ENCODE results near the gene ANGPTL8.

Gene ANGPTL8

GRCh38 chr19:11261431-11261970 lies 22.1 kb downstream of the ANGPTL8 start:
- DNase-seq (ENCODE audit: low read depth), result no peak

GRCh38 chr19:11261971-11262839 lies 22.8 kb downstream of the ANGPTL8 start, which contains the start of gene DOCK6:
Gene DOCK6 (minus strand): TSS chr19:11262524. CDS start chr19:11262440, 84 bp downstream.
- no peak for DNase-seq (ENCODE audit: low read depth)

GRCh38 chr19:11263726-11264125 lies 24.3 kb downstream of the ANGPTL8 start:
- no peak for DNase-seq (ENCODE audit: low read depth)

- no peak for DNase-seq (ENCODE audit: low read depth)
Measured at GRCh38 chr19:11264452-11265176, 25.2 kb downstream of the ANGPTL8 start.

- no peak for DNase-seq (ENCODE audit: low read depth)
Measured at GRCh38 chr19:11265177-11265784, 25.9 kb downstream of the ANGPTL8 start.

GRCh38 chr19:11265785-11266236 lies 26.4 kb downstream of the ANGPTL8 start:
- no peak for DNase-seq (ENCODE audit: low read depth)

GRCh38 chr19:11267316-11268085 lies 28.1 kb downstream of the ANGPTL8 start:
- no peak for DNase-seq (ENCODE audit: low read depth)

- DNase-seq (ENCODE audit: low read depth), result peak; percentile 44
Measured at GRCh38 chr19:11268783-11269267, 29.4 kb downstream of the ANGPTL8 start.

GRCh38 chr19:11269408-11269807 lies 30.0 kb downstream of the ANGPTL8 start:
- no peak for DNase-seq (ENCODE audit: low read depth)

- DNase-seq (ENCODE audit: low read depth), result no peak
Measured at GRCh38 chr19:11273296-11273695, 33.9 kb downstream of the ANGPTL8 start.

- no peak for DNase-seq (ENCODE audit: low read depth)
Measured at GRCh38 chr19:11273989-11274388, 34.6 kb downstream of the ANGPTL8 start.

GRCh38 chr19:11274533-11275086 lies 35.2 kb downstream of the ANGPTL8 start:
- no peak for DNase-seq (ENCODE audit: low read depth)

GRCh38 chr19:11278670-11279069 lies 39.3 kb downstream of the ANGPTL8 start:
- DNase-seq (ENCODE audit: low read depth), result no peak

- no peak for DNase-seq (ENCODE audit: low read depth)
Measured at GRCh38 chr19:11279505-11280236, 40.3 kb downstream of the ANGPTL8 start.

- no peak for DNase-seq (ENCODE audit: low read depth)
Measured at GRCh38 chr19:11281356-11282049, 42.1 kb downstream of the ANGPTL8 start.

- DNase-seq (ENCODE audit: low read depth), result no peak
Measured at GRCh38 chr19:11284515-11284914, 45.1 kb downstream of the ANGPTL8 start.

- no peak for DNase-seq (ENCODE audit: low read depth)
Measured at GRCh38 chr19:11286312-11286974, 47.0 kb downstream of the ANGPTL8 start.

GRCh38 chr19:11288349-11288748 lies 48.9 kb downstream of the ANGPTL8 start:
- DNase-seq (ENCODE audit: low read depth), result no peak

GRCh38 chr19:11290256-11290655 lies 50.8 kb downstream of the ANGPTL8 start:
- no peak for DNase-seq (ENCODE audit: low read depth)

Measured in GM04504 (cell line).